GM12878 (cell line): ENCODE data around the gene RBSN. TPM values are rescaled to one million over a fixed set of nuclear protein-coding genes. Genes with fewer than 3 reads are reported as not detected.

Experiments
- ASH2L ChIP-seq: fragments of 300-600, 200-600 bp; sonication (generic); IDR thresholded peaks from 2 replicates; pipeline ENCODE4 v1.6.1; 2017; ENCODE audit warnings: low read depth, mild to moderate bottlenecking, borderline replicate concordance
- ATF3 ChIP-seq: IDR thresholded peaks from 2 replicates; pipeline ENCODE4 v1.6.1; 2011; ENCODE audit warnings: low read depth, mild to moderate bottlenecking, low read length, moderate library complexity, borderline replicate concordance; ENCODE audit errors: extremely low read depth
- CEBPB ChIP-seq, 2 experiments: fragments of 150-350 bp in 1 of 2; IDR thresholded peaks; 2 replicates each; pipeline ENCODE4 v1.6.1; 2012 to 2014; ENCODE audit warnings: low read depth in 2 of 2, low read length in 2 of 2, borderline replicate concordance in 1 of 2, inconsistent platforms in 1 of 2
- CEBPZ ChIP-seq: fragments of 150-350 bp; IDR thresholded peaks from 2 replicates; pipeline ENCODE4 v1.6.1; 2016; ENCODE audit warnings: low read depth, low read length
- CTCF ChIP-seq, 3 experiments: IDR thresholded peaks in 2 of 3; conservative IDR thresholded peaks in 1 of 3; 2 replicates each; pipeline ENCODE4 v1.5.1; 2011; ENCODE audit warnings: low read depth in 3 of 3, low read length in 3 of 3, mild to moderate bottlenecking in 3 of 3, control low read depth in 2 of 3, moderate library complexity in 2 of 3, inconsistent platforms in 1 of 3, mixed read lengths in 1 of 3; ENCODE audit not compliant: control insufficient read depth in 2 of 3, insufficient read depth in 1 of 3; ENCODE audit errors: extremely low read depth in 1 of 3
- CUX1 ChIP-seq: IDR thresholded peaks from 2 replicates; pipeline ENCODE4 v1.6.1; 2012; ENCODE audit warnings: improper control_type of control experiment, low read depth, low read length; ENCODE audit not compliant: insufficient replicate concordance
- HDAC6 ChIP-seq: fragments of 200-600 bp; sonication (generic); IDR thresholded peaks from one replicate; pipeline ENCODE4 v1.8.0; 2017; ENCODE audit warnings: antibody characterized with exemption; ENCODE audit not compliant: unreplicated experiment
- NFYB ChIP-seq: IDR thresholded peaks from 2 replicates; pipeline ENCODE4 v1.6.1; 2011; ENCODE audit warnings: low read depth, mild to moderate bottlenecking, low read length, improper control_type of control experiment, moderate library complexity; ENCODE audit not compliant: insufficient read depth
- RUNX3 ChIP-seq: IDR thresholded peaks from 2 replicates; pipeline ENCODE4 v1.6.1; 2012; ENCODE audit warnings: low read length, inconsistent platforms
- SRF ChIP-seq, 2 experiments: IDR thresholded peaks; 2 replicates each; pipeline ENCODE4 v1.6.1; 2011; ENCODE audit warnings: low read depth in 2 of 2, low read length in 2 of 2, mild to moderate bottlenecking in 1 of 2, moderate library complexity in 1 of 2
- TBL1XR1 ChIP-seq: IDR thresholded peaks from 2 replicates; pipeline ENCODE4 v1.6.1; 2012; ENCODE audit warnings: low read depth, low read length, improper control_type of control experiment
- YBX1 ChIP-seq: fragments of 450-650 bp; IDR thresholded peaks from 2 replicates; pipeline ENCODE4 v1.6.1; 2016; ENCODE audit warnings: antibody characterized with exemption
- ZBTB4 ChIP-seq: fragments of 450-650 bp; formaldehyde crosslinking; IDR thresholded peaks from 2 replicates; pipeline ENCODE4 v1.4.0; 2022; ENCODE audit warnings: mild to moderate bottlenecking, moderate library complexity
- ZSCAN29 ChIP-seq: fragments of 450-650 bp; IDR thresholded peaks from 2 replicates; pipeline ENCODE4 v1.6.1; 2017; ENCODE audit warnings: mild to moderate bottlenecking, moderate library complexity
- polyA plus RNA-seq, 11 experiments: library from polyadenylated mRNA; depleted of rRNA in 4 of 11; unstranded in 6 of 11; stranded (reverse) in 5 of 11; fragments of >200 nt; fragmentation: Nextera tagmentation in 4 of 11; fragmentation: Illumina TruSeq in 1 of 11; extraction: Ambion mirVana in 4 of 11; extraction: Trizol in 1 of 11; gene quantifications; 1 replicate in 1 of 11; 2 replicates in 10 of 11; pipeline versions ENCODE4 v1.2.1 to v1.2.3, GENCODE V29; 2011 to 2016; ENCODE audit warnings: inconsistent platforms in 2 of 11, missing spikeins in 2 of 11, low read depth in 1 of 11
- total RNA-seq, 4 experiments: library from RNA; depleted of rRNA in 3 of 4; stranded (reverse); fragments of >200 nt in 3 of 4; fragmentation: Illumina TruSeq in 1 of 4; extraction: Trizol in 1 of 4; gene quantifications; 2 replicates each; pipeline versions ENCODE4 v1.2.1 to v1.2.3, GENCODE V29; 2013 to 2021

RBSN gene
- total and polyA plus RNA-seq, 10 of the 15 experiments (the other 5 are each of a cell fraction or from before 2014, with no cell fraction given), result 2.0 to 17.5 (median 10.5) TPM

- TF ChIP-seq ATF3, result no peak; the same call in 1 of the 2 replicates
- TF ChIP-seq YBX1, result no peak
- TF ChIP-seq CEBPZ, result no peak
- no peak for TF ChIP-seq RUNX3
- TF ChIP-seq CEBPB (IDR thresholded peaks at IDR 0.05; ENCODE audit: borderline replicate concordance in 1 of 2, low read depth in 2 of 2, low read length in 2 of 2), result no peak
- TF ChIP-seq ZBTB4, result no peak
- no peak for TF ChIP-seq ZSCAN29
- TF ChIP-seq ASH2L, result peak; percentile 30; the same call in 1 of the 2 replicates
- TF ChIP-seq CUX1, result no peak
- TF ChIP-seq TBL1XR1, result no peak
- peak in 1 of 2 experiments; percentile 59; a peak in 1 of 4 replicates for TF ChIP-seq SRF (IDR thresholded peaks at IDR 0.05; ENCODE audit: low read depth in 2 of 2, low read length in 2 of 2)
- no peak for TF ChIP-seq CTCF (IDR thresholded peaks at IDR 0.05 in 2 of 3, conservative IDR thresholded peaks at IDR 0.05 in 1 of 3; ENCODE audit: control insufficient read depth in 2 of 3, extremely low read depth in 1 of 3, insufficient read depth in 1 of 3, low read depth in 3 of 3, low read length in 3 of 3)
- no peak for TF ChIP-seq NFYB
- no peak for TF ChIP-seq HDAC6
Observed at GRCh38 chr3:15064835-15065549, 34.0 kb downstream of the RBSN start, which contains the start of gene MRPS25 (continued).
